ENCODE measurements around the gene PPIL4. TPM values are rescaled to one million over a fixed set of nuclear protein-coding genes. Genes with fewer than 3 reads are reported as not detected.
"Not testable (repeated sequence)": the region's sequence is repeated elsewhere in the genome, so short reads cannot be mapped to it uniquely, and the experiment has no call there.

PPIL4 gene
- total RNA-seq, 1 experiment from 2014 or later = 21.7 TPM

DNA sequence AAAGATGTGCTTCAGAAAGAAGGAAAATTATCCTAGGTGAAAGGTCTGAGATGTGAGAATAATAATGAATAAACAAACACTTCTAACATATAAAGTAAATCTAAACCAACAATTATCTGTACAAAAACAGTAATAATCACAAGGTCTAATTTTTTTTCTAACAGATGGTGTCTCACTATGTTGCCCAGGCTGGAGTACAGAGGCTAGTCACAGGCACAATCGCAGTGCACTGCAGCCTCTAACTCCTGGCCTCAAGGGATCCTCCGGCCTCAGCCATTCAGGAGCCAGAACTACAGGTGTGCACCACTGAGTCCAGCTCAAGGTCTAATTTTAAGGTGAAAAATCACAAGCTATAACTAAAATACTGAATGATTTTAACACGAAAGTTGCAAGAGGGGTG, 44.1 kb downstream of the PPIL4 start:
- DNase-seq = no peak
- Histone ChIP-seq H3K36me3 (replicated peaks; ENCODE audit: control insufficient read depth, insufficient read depth, low read length) (no peaks in the 10 kb centered on the region), H3K27me3 (ENCODE audit: control insufficient read depth, insufficient read depth, low read length) (no peaks in the 10 kb centered on the region), H3K4me3 (ENCODE audit: insufficient read depth, low read depth, low read length) (no peak overlapping the region)

DNA sequence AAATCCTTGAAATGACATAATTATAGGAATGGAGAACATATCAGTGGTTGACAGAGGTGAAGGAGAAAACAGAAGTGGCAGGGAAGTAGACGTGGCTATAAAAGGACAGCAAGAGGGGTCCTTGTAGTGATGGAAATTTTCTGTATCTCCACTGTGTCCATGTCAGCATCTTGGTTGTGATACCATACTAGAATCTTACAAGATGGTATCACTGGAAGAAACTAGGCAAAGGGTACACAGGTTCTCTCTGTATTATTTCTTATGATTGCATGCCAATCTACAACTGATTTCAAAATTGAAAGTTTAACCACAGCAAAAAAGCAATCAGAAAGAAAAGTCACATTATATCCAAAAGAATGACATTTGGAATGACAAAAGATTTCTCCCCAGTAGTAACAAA, 44.6 kb downstream of the PPIL4 start:
- no peaks in the 10 kb centered on the region for H3K27me3 ChIP-seq (ENCODE audit: control insufficient read depth, insufficient read depth, low read length)
- DNase-seq = no peak
- no peak overlapping the region for H3K4me3 ChIP-seq (ENCODE audit: insufficient read depth, low read depth, low read length)
- no peaks in the 10 kb centered on the region for H3K36me3 ChIP-seq (replicated peaks; ENCODE audit: control insufficient read depth, insufficient read depth, low read length)

DNA sequence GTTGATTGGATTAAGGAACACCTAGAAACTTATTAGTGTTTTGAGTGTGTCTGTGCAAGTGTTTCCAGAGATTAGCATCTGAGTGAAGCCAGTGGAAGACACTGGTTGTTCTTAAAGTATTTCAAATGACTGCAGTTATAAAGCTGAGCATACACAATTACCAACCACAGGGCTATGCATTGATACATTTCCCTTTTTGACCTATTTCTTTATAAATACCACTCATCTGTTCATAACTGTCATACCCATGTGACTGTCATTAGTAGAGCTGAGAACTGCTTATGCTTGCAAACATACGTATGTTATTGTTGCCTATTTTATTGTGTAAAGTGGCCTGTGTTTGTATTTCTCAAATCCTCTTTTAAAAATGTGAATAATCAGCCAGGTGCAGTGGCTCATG, 45.7 kb downstream of the PPIL4 start:
- no peaks in the 10 kb centered on the region for H3K27me3 ChIP-seq (ENCODE audit: control insufficient read depth, insufficient read depth, low read length)
- no peaks in the 10 kb centered on the region for H3K36me3 ChIP-seq (replicated peaks; ENCODE audit: control insufficient read depth, insufficient read depth, low read length)
- H3K4me3 ChIP-seq (ENCODE audit: insufficient read depth, low read depth, low read length) = no peak overlapping the region
- DNase-seq = no peak

DNA sequence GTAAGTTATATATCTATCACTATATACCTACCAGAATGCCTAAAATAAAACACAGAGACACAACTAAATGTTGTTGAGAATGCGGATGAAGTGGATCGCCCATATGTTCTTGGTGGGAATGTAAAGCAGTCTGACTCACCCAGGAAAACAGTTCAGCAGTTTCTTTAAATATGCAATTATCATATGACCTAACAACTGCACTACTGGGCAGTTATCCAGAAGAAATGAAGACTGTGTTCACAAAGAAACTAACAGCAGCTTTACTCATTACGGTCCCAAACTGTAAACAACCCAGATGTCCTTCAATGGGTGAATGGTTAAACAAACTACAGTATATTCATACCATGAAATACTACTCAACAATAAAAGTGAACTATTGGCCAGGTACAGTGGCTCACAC, 46.8 kb downstream of the PPIL4 start:
- no peaks in the 10 kb centered on the region for H3K36me3 ChIP-seq (replicated peaks; ENCODE audit: control insufficient read depth, insufficient read depth, low read length)
- DNase-seq = no peak

DNA sequence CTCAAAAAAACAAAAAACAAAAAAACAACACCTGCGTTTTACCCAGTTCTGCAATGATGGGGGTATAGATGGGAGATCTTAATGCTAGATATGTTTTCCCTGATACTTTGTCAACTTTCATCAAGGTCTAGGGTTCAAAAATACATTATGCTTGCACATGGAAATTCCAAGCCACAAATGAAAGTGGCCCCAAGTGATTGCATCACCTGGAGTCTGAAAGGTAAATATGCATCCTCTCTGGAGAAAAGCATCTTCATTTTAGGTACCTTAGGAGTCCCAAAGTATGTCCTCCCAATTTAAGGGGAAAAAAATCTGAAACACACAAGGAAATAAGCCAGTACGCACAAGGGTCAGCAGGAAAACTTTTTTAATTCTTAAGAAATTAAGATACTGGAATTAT, 48.5 kb downstream of the PPIL4 start:
- no peaks in the 10 kb centered on the region for H3K27me3 ChIP-seq (ENCODE audit: control insufficient read depth, insufficient read depth, low read length)
- no peak overlapping the region for H3K4me3 ChIP-seq (ENCODE audit: insufficient read depth, low read depth, low read length)
- DNase-seq = no peak

More for the DNA sequence above, 46.8 kb downstream of the PPIL4 start:
- H3K4me3 ChIP-seq (ENCODE audit: insufficient read depth, low read depth, low read length) = no peak overlapping the region
- no peaks in the 10 kb centered on the region for H3K27me3 ChIP-seq (ENCODE audit: control insufficient read depth, insufficient read depth, low read length)

DNA sequence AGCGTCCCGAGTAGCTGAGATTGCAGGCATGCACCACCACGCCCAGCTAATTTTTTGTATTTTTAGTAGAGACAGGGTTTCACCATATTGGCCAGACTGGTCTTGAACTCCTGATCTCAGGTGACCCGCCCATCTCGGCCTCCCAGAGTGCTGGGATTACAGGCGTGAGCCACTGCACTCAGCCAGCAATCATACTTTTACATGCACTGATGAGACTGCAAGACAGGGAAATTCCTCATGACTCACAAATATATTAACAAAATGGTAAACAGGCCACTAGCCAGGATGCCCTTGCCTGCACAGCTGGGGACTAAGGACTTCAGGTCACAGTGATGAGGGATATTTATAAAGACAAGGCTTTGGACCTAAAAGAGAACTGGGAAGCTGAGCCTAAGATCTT, 49.2 kb downstream of the PPIL4 start:
- not testable (repeated sequence) for H3K4me3 ChIP-seq (ENCODE audit: insufficient read depth, low read depth, low read length); DNase-seq; H3K36me3 ChIP-seq (replicated peaks; ENCODE audit: control insufficient read depth, insufficient read depth, low read length); H3K27me3 ChIP-seq (ENCODE audit: control insufficient read depth, insufficient read depth, low read length)

More for the DNA sequence above, 48.5 kb downstream of the PPIL4 start:
- H3K36me3 ChIP-seq (replicated peaks; ENCODE audit: control insufficient read depth, insufficient read depth, low read length) = no peaks in the 10 kb centered on the region

DNA sequence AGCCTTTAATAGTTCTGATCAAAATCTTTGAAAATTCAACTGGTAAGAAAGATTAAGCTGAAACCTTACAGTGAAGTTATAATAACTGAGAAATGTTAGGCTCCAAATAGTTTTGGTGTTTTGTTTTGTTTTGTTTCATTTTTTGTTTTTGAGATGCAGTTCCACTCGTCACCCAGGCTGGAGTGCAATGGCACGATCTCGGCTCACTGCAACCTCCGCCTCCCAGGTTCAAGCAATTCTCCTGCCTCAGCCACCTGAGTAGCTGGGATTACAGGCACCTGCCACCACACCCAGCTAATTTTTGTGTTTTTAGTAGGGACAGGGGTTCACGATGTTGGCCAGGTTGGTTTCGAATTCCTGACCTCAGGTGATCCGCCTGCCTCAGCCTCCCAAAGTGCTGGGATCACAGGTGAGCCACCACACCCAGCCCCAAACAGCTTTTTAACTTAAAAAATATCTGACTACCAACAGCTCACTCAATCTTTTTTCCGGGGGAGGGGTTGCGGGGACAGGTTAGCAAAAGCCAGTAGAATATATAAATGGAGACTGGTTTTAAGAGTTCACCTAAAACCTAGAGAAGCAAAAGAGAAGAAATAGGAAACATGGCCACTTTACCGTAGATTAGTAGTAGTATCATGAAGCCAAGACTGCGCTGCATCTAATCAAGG, 50.4 kb downstream of the PPIL4 start:
- not testable (repeated sequence) for H3K4me3 ChIP-seq (ENCODE audit: insufficient read depth, low read depth, low read length); DNase-seq; H3K27me3 ChIP-seq (ENCODE audit: control insufficient read depth, insufficient read depth, low read length); H3K36me3 ChIP-seq (replicated peaks; ENCODE audit: control insufficient read depth, insufficient read depth, low read length)

DNA sequence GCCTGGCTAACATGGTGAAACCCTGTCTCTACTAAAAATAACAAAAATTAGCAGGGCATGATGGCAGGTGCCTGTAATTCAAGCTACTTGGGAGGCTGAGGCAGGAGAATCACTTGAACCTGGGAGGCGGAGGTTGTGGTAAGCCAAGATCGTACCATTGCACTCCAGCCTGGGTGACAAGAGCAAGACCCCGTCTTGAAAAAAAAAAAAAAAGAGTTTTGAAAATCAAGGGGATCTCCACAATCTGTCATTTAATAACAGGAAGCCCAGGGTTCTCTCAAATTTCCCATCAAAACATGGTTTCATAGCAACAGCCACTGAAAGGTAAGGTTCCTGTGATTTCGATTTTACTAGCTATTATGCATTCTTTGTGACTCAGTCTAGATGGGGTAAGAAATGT, 51.0 kb downstream of the PPIL4 start:
- DNase-seq; H3K27me3 ChIP-seq (ENCODE audit: control insufficient read depth, insufficient read depth, low read length); H3K36me3 ChIP-seq (replicated peaks; ENCODE audit: control insufficient read depth, insufficient read depth, low read length); H3K4me3 ChIP-seq (ENCODE audit: insufficient read depth, low read depth, low read length): not testable (repeated sequence)

DNA sequence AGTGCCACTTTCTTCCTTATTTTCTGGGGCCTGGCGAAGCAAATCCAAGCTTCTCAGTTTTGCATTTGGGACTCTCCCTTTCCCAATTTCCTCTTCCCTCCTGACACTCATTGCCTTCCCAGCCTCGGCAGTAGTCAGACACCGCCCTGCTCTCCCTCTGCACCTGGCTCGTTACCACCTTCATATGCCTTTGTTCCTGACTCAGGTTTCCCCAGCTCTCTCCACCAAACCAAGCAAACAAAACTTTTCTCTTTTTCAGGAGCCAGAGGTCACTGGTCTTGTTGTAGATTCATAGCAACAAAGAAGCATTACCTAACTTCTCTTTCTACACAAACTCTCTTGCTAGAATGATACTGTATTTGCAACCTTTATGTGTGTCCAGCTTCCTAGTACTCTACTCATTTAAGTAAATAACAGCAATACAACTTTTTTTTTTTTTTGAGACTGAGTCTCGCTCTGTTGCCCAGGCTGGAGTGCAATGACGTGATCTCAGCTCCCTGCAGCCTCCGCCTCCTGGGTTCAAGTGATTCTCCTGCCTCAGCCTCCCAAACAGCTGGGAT, 52.0 kb downstream of the PPIL4 start:
- Histone ChIP-seq H3K27me3 (ENCODE audit: control insufficient read depth, insufficient read depth, low read length) (no peaks in the 10 kb centered on the region), H3K36me3 (replicated peaks; ENCODE audit: control insufficient read depth, insufficient read depth, low read length) (no peaks in the 10 kb centered on the region), H3K4me3 (ENCODE audit: insufficient read depth, low read depth, low read length) (no peak overlapping the region)
- DNase-seq = no peak

DNA sequence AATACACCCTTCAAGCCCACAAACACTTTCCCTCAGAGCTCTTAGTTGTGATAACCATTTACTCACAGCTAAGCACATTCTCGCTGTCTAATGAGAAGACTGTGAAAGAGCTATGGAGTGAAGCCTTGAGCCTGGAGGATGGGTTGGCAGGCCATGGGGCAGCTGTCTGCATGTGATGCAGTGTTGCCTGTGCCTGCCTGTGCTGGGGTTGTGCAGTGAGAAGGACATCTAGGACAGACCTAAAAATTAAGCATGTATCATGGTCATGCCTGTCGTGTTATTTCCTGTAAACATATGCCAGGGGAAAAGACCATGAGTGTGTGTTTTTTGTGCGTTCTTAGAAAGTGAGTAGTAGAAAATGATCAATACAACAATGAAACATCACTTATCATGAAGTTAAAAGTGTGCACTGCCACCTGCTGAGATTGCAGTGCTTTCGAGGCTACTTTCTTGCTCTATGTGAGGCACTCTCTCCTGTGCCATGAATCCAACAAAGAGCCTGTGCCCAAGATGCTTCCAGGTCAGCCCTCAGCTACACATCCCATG, 53.0 kb downstream of the PPIL4 start:
- H3K27me3 ChIP-seq (ENCODE audit: control insufficient read depth, insufficient read depth, low read length) = no peaks in the 10 kb centered on the region
- H3K36me3 ChIP-seq (replicated peaks; ENCODE audit: control insufficient read depth, insufficient read depth, low read length) = no peaks in the 10 kb centered on the region
- no peak for DNase-seq
- H3K4me3 ChIP-seq (ENCODE audit: insufficient read depth, low read depth, low read length) = no peak overlapping the region

DNA sequence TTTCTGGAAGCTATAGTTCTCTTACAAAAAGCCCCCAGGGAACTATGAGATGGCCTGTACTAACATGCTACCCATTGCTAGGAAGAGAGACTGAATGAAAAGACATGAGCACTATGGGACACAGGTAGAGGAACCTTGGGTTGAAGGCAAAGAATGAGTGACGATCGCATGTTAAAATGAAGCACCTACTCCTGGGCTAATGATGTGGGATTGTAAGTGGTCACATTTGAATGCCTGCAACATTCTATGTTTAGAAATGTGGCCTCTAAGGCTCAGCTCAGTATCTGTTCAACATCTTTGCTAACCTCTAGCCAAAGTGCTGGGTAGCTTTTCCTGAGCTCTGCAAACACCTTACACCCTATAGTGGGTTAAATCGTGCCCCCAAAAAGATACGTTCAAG, 55.9 kb downstream of the PPIL4 start:
- no peak for DNase-seq
- no peaks in the 10 kb centered on the region for H3K27me3 ChIP-seq (ENCODE audit: control insufficient read depth, insufficient read depth, low read length)
- no peaks in the 10 kb centered on the region for H3K36me3 ChIP-seq (replicated peaks; ENCODE audit: control insufficient read depth, insufficient read depth, low read length)
- no peak overlapping the region for H3K4me3 ChIP-seq (ENCODE audit: insufficient read depth, low read depth, low read length)

DNA sequence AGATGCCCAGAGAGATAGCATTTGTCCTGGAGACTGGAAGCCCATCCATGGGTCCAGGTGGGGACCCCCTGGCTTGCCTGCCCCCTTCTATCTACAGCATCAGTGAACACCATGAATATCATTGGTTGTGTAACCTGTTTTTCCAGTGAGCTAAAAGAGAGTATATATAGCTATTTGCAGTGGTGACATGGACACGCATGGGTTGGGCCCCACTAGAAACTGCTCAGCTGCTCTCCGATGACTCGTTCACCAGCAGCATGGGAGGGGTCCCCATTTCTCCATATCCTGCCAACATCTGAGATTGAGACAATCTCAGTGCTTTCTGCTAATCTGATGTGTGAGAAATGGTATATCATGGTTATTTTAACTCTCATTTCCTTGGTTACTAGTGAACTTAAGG, 57.0 kb downstream of the PPIL4 start:
- H3K4me3 ChIP-seq (ENCODE audit: insufficient read depth, low read depth, low read length) = no peak overlapping the region

DNA sequence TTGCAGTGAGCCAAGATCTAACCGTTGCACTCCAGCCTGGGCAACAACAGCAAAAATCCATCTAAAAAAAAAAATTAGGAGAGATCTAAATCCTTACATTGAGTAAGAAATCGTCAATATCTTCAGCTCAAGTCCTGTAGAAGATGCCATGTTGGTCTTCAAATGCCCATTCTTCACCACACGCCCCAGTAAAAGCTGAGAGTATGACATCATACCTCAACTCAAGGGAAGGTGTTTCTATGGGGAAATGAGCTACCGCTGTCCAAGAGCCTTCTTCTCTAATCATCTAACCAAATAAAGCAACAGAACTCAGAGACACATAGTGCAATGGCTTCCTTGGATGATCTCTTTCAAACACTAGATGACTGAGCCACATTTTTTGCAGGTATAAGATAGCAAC, 58.5 kb downstream of the PPIL4 start:
- H3K36me3 ChIP-seq (replicated peaks; ENCODE audit: control insufficient read depth, insufficient read depth, low read length) = no peaks in the 10 kb centered on the region
- no peak for DNase-seq
- H3K4me3 ChIP-seq (ENCODE audit: insufficient read depth, low read depth, low read length) = no peak overlapping the region
- H3K27me3 ChIP-seq (ENCODE audit: control insufficient read depth, insufficient read depth, low read length) = no peaks in the 10 kb centered on the region

More for the DNA sequence above, 57.0 kb downstream of the PPIL4 start:
- Histone ChIP-seq H3K27me3 (ENCODE audit: control insufficient read depth, insufficient read depth, low read length) (no peaks in the 10 kb centered on the region), H3K36me3 (replicated peaks; ENCODE audit: control insufficient read depth, insufficient read depth, low read length) (no peaks in the 10 kb centered on the region)
- no peak for DNase-seq

DNA sequence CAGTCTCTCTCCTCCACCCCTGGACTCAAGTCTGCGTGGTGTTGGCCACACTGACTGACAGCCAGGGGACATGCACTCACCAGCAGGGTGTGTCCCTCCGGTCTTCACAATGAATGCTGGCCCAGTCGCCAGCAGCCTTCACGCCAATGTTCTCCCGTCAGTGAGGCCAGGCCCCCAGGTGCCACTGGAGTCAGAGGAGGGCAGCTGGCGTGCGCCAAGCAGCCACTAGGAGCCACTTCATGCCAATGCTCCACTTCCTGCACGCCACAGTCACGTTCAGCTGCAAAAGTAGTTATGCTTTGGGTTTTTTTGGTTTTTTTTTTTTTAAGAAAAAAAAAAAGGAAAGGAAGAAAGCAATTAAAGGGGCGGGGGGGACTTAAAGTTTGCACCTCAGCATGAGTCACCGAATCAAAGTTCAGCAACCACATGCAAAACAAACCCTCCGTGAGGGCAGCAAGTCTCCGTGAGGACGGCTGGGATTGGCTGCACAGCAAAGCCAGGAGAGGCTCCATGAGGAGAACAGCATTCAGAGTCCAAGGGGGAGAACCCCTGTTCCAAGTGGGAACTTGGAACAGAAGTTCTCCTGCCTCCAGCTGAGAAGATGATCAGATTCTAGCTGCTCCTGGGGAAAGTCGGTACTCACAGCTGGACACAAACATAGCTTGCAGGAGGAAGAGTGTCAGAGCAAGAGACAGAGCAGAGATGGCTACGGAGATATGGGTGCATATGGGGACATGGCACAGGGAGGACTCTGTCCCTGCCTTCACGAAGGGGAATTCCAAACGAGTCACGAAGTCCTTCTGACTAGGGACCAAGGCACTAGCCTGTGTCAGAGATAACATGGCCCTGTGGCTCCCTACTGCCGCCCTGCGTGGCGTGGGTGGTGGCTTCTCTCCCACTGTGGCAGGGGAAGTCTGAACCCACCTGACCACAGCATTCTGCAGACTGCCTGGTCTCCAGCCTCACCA, 60.8 kb downstream of the PPIL4 start, which contains the start of gene ZC3H12D:
Gene ZC3H12D, minus strand, starts transcription at position 282 of the 968 bp plus-strand sequence. CDS start 10,471 bp downstream, outside the sequence.
- no peak for DNase-seq
- Histone ChIP-seq H3K36me3 (replicated peaks; ENCODE audit: control insufficient read depth, insufficient read depth, low read length) (no peaks in the 10 kb centered on the region), H3K4me3 (ENCODE audit: insufficient read depth, low read depth, low read length) (no peak within 1 kb of the TSS), H3K27me3 (ENCODE audit: control insufficient read depth, insufficient read depth, low read length) (no peaks in the 10 kb centered on the region)
